DMS 273 (cell line): ENCODE measurements around the gene GPX3.

Source experiments
- DNase-seq: peaks from one replicate; lab custom pipeline; 2025; ENCODE audit not compliant: unreplicated experiment; lab: John Stamatoyannopoulos, UW

The GPX3 gene

DNA sequence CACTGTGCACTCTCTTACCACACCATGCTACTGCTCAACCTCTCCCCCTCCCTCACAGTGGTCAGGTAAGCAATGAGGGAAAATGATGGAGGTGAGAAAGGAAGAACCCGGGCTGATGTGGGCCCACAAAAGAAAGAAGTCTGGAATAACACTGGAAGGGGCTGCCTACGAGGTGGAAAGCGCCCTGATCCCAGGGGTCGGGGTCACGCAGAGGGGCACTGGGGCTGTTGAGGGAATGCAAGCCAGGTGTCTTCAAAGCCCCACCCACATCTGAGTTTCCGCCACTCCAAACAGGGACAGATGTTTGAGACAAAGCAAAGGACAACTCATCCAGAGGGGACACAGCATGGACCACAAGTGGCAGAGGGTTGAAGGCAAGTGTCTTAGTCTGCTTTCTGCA, 56.2 kb downstream of the GPX3 start:
- no peak for DNase-seq

DNA sequence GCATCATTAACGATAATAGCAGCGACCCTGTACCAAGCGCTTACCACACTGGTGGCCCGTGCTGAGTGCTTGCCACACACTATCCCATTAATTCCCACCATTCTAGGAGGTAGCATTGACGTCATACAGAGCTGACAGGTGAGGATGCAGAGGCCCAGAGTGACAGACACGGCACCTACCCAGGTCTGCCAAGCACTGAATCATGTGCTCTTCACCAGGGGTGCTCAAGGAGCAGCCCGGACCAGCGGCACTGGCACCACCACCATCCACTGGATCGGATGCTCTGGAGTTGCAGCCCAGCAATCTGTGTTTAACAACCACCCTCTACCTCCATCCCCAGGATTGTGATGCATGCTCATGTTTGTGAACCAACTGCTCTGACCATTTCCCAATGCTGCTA, 57.0 kb downstream of the GPX3 start:
- DNase-seq = no peak

DNA sequence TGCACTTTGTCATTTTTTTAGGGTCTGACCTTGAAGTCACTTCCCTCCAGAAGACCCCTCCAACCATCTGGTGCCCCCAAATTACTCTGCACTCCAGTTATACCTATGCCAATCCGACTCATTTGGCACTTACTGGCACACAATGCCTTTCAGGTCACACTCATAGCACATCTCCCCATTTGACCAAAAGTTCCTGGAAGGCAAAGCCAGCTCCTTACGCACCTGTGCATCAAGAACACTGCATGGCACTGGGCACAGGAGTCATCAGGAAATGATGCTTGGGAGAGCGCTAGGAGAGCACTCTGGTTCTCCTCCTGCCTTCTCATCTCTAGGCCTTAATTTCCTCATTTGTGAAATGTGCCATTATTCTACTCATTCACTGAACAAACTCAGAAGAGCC, 57.6 kb downstream of the GPX3 start:
- DNase-seq = no peak
